A549 (cell line): ENCODE data around the gene TEN1.
"Not testable (repeated sequence)": the region's sequence is repeated elsewhere in the genome, so short reads cannot be mapped to it uniquely, and the experiment has no call there.

Experiments used
- EP300 ChIP-seq, 2 experiments: fragments of >200 bp; sonication (Bioruptor Twin); formaldehyde crosslinking; IDR thresholded peaks; 2 replicates in 1 of 2; 3 replicates in 1 of 2; pipeline ENCODE4 v1.6.1; 2016 to 2017
- ESRRA ChIP-seq: fragments of 150-350 bp; IDR thresholded peaks from 2 replicates; pipeline ENCODE4 v1.6.1; 2014; ENCODE audit warnings: mild to moderate bottlenecking, low read length, borderline replicate concordance
- HDAC2 ChIP-seq: fragments of 200-600 bp; sonication (generic); IDR thresholded peaks from 2 replicates; pipeline ENCODE4 v1.6.1; 2016
- JUN ChIP-seq, 2 experiments: fragments of >200 bp; sonication (Bioruptor Twin); formaldehyde crosslinking; IDR thresholded peaks; 2 replicates in 1 of 2; 3 replicates in 1 of 2; pipeline ENCODE4 v1.6.1; 2016 to 2017
- POLR2A ChIP-seq: IDR thresholded peaks from 2 replicates; pipeline ENCODE4 v1.6.1; 2012; ENCODE audit warnings: mild to moderate bottlenecking, low read length
- RARB ChIP-seq: fragments of 250-450 bp; sonication (Bioruptor Pico); IDR thresholded peaks from 2 replicates; pipeline ENCODE4 v1.8.0; 2021; ENCODE audit warnings: mild to moderate bottlenecking, moderate library complexity
- SMC3 ChIP-seq: fragments of >200 bp; sonication (Bioruptor Twin); formaldehyde crosslinking; IDR thresholded peaks from 3 replicates; pipeline ENCODE4 v1.6.1; 2018; ENCODE audit warnings: inconsistent platforms
- ZC3H11A ChIP-seq: fragments of 450-650 bp; IDR thresholded peaks from 2 replicates; pipeline ENCODE4 v1.6.1; 2014; ENCODE audit warnings: antibody characterized with exemption, mild to moderate bottlenecking
- ZFP36 ChIP-seq: fragments of 450-650 bp; IDR thresholded peaks from 2 replicates; pipeline ENCODE4 v1.6.1; 2014; ENCODE audit warnings: borderline replicate concordance; ENCODE audit not compliant: partially characterized antibody
- TF ChIP-seq, protein P1 (sequence below): fragments of >200 bp; sonication (Bioruptor Twin); formaldehyde crosslinking; IDR thresholded peaks from 3 replicates; pipeline ENCODE4 v1.5.1; 2016
- TF ChIP-seq, protein P2 (sequence below): IDR thresholded peaks from 2 replicates; pipeline ENCODE4 v1.6.1; 2012
- TF ChIP-seq, protein P3 (sequence below): fragments of 200-600 bp; sonication (generic); IDR thresholded peaks from 2 replicates; pipeline ENCODE4 v1.6.1; 2016; ENCODE audit warnings: antibody characterized with exemption, mild to moderate bottlenecking, moderate library complexity

DNA sequence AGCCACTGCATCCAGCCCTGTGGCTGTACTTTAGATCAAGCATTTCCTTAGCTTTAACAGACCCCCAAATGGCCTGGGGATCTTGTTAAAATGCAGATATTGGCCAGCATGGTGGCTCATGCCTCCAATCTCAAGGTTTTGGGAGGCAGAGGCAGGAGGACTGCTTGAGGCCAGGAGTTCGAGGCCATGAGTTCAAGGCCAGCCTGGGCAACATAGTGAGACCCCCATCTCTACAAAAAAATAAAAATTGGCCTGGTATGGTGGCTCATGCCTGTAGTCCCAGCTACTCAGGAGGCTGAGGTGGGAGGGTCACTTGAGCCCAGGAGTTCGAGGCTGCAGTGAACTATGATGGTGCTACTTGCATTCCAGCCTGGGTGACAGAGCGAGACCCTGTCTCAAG, 63.8 kb downstream of the TEN1 start:
- not testable (repeated sequence) for TF ChIP-seq ESRRA; HDAC2; JUN (IDR thresholded peaks at IDR 0.05); SMC3; RARB (CRISPR knock-in tag); ZC3H11A; POLR2A; ZFP36; EP300 (IDR thresholded peaks at IDR 0.05)
- TF ChIP-seq, protein P1, sequence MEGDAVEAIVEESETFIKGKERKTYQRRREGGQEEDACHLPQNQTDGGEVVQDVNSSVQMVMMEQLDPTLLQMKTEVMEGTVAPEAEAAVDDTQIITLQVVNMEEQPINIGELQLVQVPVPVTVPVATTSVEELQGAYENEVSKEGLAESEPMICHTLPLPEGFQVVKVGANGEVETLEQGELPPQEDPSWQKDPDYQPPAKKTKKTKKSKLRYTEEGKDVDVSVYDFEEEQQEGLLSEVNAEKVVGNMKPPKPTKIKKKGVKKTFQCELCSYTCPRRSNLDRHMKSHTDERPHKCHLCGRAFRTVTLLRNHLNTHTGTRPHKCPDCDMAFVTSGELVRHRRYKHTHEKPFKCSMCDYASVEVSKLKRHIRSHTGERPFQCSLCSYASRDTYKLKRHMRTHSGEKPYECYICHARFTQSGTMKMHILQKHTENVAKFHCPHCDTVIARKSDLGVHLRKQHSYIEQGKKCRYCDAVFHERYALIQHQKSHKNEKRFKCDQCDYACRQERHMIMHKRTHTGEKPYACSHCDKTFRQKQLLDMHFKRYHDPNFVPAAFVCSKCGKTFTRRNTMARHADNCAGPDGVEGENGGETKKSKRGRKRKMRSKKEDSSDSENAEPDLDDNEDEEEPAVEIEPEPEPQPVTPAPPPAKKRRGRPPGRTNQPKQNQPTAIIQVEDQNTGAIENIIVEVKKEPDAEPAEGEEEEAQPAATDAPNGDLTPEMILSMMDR = not testable (repeated sequence)
- TF ChIP-seq, protein P2, sequence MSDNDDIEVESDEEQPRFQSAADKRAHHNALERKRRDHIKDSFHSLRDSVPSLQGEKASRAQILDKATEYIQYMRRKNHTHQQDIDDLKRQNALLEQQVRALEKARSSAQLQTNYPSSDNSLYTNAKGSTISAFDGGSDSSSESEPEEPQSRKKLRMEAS = not testable (repeated sequence)
- TF ChIP-seq, protein P3, sequence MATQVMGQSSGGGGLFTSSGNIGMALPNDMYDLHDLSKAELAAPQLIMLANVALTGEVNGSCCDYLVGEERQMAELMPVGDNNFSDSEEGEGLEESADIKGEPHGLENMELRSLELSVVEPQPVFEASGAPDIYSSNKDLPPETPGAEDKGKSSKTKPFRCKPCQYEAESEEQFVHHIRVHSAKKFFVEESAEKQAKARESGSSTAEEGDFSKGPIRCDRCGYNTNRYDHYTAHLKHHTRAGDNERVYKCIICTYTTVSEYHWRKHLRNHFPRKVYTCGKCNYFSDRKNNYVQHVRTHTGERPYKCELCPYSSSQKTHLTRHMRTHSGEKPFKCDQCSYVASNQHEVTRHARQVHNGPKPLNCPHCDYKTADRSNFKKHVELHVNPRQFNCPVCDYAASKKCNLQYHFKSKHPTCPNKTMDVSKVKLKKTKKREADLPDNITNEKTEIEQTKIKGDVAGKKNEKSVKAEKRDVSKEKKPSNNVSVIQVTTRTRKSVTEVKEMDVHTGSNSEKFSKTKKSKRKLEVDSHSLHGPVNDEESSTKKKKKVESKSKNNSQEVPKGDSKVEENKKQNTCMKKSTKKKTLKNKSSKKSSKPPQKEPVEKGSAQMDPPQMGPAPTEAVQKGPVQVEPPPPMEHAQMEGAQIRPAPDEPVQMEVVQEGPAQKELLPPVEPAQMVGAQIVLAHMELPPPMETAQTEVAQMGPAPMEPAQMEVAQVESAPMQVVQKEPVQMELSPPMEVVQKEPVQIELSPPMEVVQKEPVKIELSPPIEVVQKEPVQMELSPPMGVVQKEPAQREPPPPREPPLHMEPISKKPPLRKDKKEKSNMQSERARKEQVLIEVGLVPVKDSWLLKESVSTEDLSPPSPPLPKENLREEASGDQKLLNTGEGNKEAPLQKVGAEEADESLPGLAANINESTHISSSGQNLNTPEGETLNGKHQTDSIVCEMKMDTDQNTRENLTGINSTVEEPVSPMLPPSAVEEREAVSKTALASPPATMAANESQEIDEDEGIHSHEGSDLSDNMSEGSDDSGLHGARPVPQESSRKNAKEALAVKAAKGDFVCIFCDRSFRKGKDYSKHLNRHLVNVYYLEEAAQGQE = not testable (repeated sequence)
